Osteoblast (primary cell): ENCODE results near the gene RIN3. TPM values are rescaled to one million over a fixed set of nuclear protein-coding genes. Genes with fewer than 3 reads are reported as not detected.

Experiments
- DNase-seq: peaks from one replicate; pipeline ENCODE4 v3.0.0; 2011; ENCODE audit warnings: low spot score, mixed read lengths; ENCODE audit not compliant: insufficient read length; ENCODE audit errors: missing footprints
- H2AFZ ChIP-seq: 2 replicates; pipeline ENCODE4 v1.6.0; 2011; ENCODE audit warnings: mild to moderate bottlenecking, low read length
- H3K27ac ChIP-seq: 2 replicates; pipeline ENCODE4 v1.5.1; 2011; ENCODE audit warnings: mild to moderate bottlenecking, low read depth, low read length, moderate library complexity
- H3K27me3 ChIP-seq: 2 replicates; pipeline ENCODE4 v1.6.0; 2012; ENCODE audit warnings: mild to moderate bottlenecking, control low read depth, inconsistent platforms, low read length, moderate library complexity; ENCODE audit not compliant: insufficient read depth
- H3K36me3 ChIP-seq: 2 replicates; pipeline ENCODE4 v1.5.1; 2011; ENCODE audit warnings: mild to moderate bottlenecking, low read length, control low read depth, moderate library complexity; ENCODE audit not compliant: insufficient read depth
- H3K4me1 ChIP-seq: 2 replicates; pipeline ENCODE4 v1.5.1; 2011; ENCODE audit warnings: mild to moderate bottlenecking, low read length, control low read depth, moderate library complexity; ENCODE audit not compliant: insufficient read depth
- H3K4me2 ChIP-seq: 2 replicates; pipeline ENCODE4 v1.6.0; 2011; ENCODE audit warnings: mild to moderate bottlenecking, low read length; ENCODE audit not compliant: insufficient read depth
- H3K4me3 ChIP-seq: fragments of 200-600 bp; sonication (generic); 3 replicates; pipeline ENCODE4 v1.5.1; 2012; ENCODE audit warnings: mild to moderate bottlenecking, low read length, inconsistent platforms; ENCODE audit not compliant: insufficient read depth
- H3K79me2 ChIP-seq: 2 replicates; pipeline ENCODE4 v1.6.0; 2012; ENCODE audit warnings: mild to moderate bottlenecking, low read length, control low read depth, inconsistent platforms; ENCODE audit not compliant: insufficient read depth
- H3K9me3 ChIP-seq: 2 replicates; pipeline ENCODE4 v1.5.1; 2011; ENCODE audit warnings: low read depth, low read length, control low read depth
- H4K20me1 ChIP-seq: 2 replicates; pipeline ENCODE4 v1.6.0; 2012; ENCODE audit warnings: mild to moderate bottlenecking, low read length, control low read depth; ENCODE audit not compliant: insufficient read depth
- CTCF ChIP-seq: IDR thresholded peaks from 2 replicates; pipeline ENCODE4 v1.5.1; 2011; ENCODE audit warnings: mild to moderate bottlenecking, low read depth, low read length, moderate library complexity; ENCODE audit errors: extremely low read depth
- total RNA-seq: library from RNA; depleted of rRNA; stranded (reverse); fragments of >200 nt; gene quantifications from 2 replicates; pipeline ENCODE4 v1.2.3, GENCODE V29; 2012

The RIN3 gene
- total RNA-seq, 1 donor = 7.6 TPM

GRCh38 chr14:92549105-92549858 lies 35.7 kb downstream of the RIN3 start:
- DNase-seq = peak; percentile 85
- H3K4me3 ChIP-seq = no peak overlapping the region
- H3K27me3 ChIP-seq = no peaks in the 10 kb centered on the region
- H3K4me1 ChIP-seq = peaks cover 18% of the 10 kb centered on the region
- H4K20me1 ChIP-seq = peaks cover 20% of the 10 kb centered on the region
- H2AFZ ChIP-seq = peak overlapping the region; percentile 3
- no peaks in the 10 kb centered on the region for H3K9me3 ChIP-seq
- peak overlapping the region; percentile 52 for H3K4me2 ChIP-seq
- no peak for TF ChIP-seq CTCF
- peaks cover 3% of the 10 kb centered on the region for H3K36me3 ChIP-seq
- H3K27ac ChIP-seq = peak overlapping the region; percentile 30
- H3K79me2 ChIP-seq = peaks cover 43% of the 10 kb centered on the region

GRCh38 chr14:92549859-92550230 lies 36.3 kb downstream of the RIN3 start:
- no peaks in the 10 kb centered on the region for H3K9me3 ChIP-seq
- no peaks in the 10 kb centered on the region for H3K27me3 ChIP-seq
- no peak for TF ChIP-seq CTCF
- H3K4me3 ChIP-seq = no peak overlapping the region
- no peak for DNase-seq
- peaks cover 42% of the 10 kb centered on the region for H3K79me2 ChIP-seq
- H4K20me1 ChIP-seq = peaks cover 20% of the 10 kb centered on the region
- peak overlapping the region; percentile 3 for H2AFZ ChIP-seq
- peak overlapping the region; percentile 52 for H3K4me2 ChIP-seq
- H3K27ac ChIP-seq = peak overlapping the region; percentile 30
- peaks cover 18% of the 10 kb centered on the region for H3K4me1 ChIP-seq
- H3K36me3 ChIP-seq = peaks cover 3% of the 10 kb centered on the region

- peaks cover 47% of the 10 kb centered on the region for H3K79me2 ChIP-seq
- H3K36me3 ChIP-seq = peaks cover 6% of the 10 kb centered on the region
- no peak for TF ChIP-seq CTCF
- H2AFZ ChIP-seq = no peak overlapping the region
- H3K27me3 ChIP-seq = no peaks in the 10 kb centered on the region
- H3K4me1 ChIP-seq = peaks cover 20% of the 10 kb centered on the region
- peaks cover 22% of the 10 kb centered on the region for H4K20me1 ChIP-seq
- no peaks in the 10 kb centered on the region for H3K9me3 ChIP-seq
- no peak overlapping the region for H3K4me3 ChIP-seq
- H3K27ac ChIP-seq = no peak overlapping the region
- H3K4me2 ChIP-seq = no peak overlapping the region
- DNase-seq = no peak
Measured at GRCh38 chr14:92551044-92551841, 37.7 kb downstream of the RIN3 start.

GRCh38 chr14:92552066-92552465 lies 38.5 kb downstream of the RIN3 start:
- H3K27me3 ChIP-seq = no peaks in the 10 kb centered on the region

More at GRCh38 chr14:92552066-92552465, 38.5 kb downstream of the RIN3 start:
- peaks cover 44% of the 10 kb centered on the region for H3K79me2 ChIP-seq
- H3K9me3 ChIP-seq = no peaks in the 10 kb centered on the region
- DNase-seq = no peak
- no peak for TF ChIP-seq CTCF
- peaks cover 22% of the 10 kb centered on the region for H4K20me1 ChIP-seq
- no peak overlapping the region for H3K4me2 ChIP-seq
- no peak overlapping the region for H3K27ac ChIP-seq
- H3K36me3 ChIP-seq = peaks cover 12% of the 10 kb centered on the region
- no peak overlapping the region for H3K4me3 ChIP-seq
- no peak overlapping the region for H2AFZ ChIP-seq
- H3K4me1 ChIP-seq = peaks cover 26% of the 10 kb centered on the region
